ENCODE measurements around the gene RAB29. TPM values are rescaled to one million over a fixed set of nuclear protein-coding genes. Genes with fewer than 3 reads are reported as not detected.

The RAB29 gene
- total RNA-seq, 2 donors from 2014 or later: 109 to 217 TPM

GRCh38 chr1:205805082-205805711, 29.9 kb upstream of the RAB29 start:
- Mint-ChIP-seq H3K4me3 (peak overlapping the region; percentile 88), H3K27me3 (no peaks in the 10 kb centered on the region), H3K36me3 (peaks cover 4% of the 10 kb centered on the region), H3K27ac (peak overlapping the region; percentile 76 to 87), H3K4me1 (ENCODE audit: low read depth in 2 of 2) (peaks cover 50 to 57% of the 10 kb centered on the region in 2 donors), H3K9me3 (no peaks in the 10 kb centered on the region)
- ATAC-seq (peak; percentile 54 to 66), DNase-seq (ENCODE audit: low spot score) (peak; percentile 75)

DNA sequence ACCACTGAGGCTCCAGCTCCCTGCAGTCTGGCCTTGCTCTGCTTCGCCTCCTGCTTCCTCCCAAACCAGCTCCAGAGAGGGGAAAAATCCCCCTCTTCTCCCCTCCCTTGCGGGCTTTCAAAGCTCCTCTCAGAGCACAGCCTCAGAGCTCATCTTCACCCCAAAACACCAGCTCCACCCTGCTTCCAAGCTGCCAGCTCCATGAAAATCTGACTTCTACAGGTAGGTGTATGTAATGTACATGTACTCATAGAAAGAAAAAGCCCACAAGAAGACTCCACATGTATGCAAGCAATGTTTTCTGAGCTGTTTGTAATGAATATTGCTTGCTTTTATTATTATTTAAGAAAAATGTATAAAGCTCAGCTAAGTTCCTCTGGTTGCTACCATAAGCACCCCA, 29.3 kb upstream of the RAB29 start:
- no peaks in the 10 kb centered on the region for H3K27me3 Mint-ChIP-seq
- peaks cover 4% of the 10 kb centered on the region for H3K36me3 Mint-ChIP-seq
- H3K4me1 Mint-ChIP-seq (ENCODE audit: low read depth in 2 of 2): peaks cover 48 to 54% of the 10 kb centered on the region in 2 donors
- DNase-seq (ENCODE audit: low spot score) (no peak), ATAC-seq (no peak)
- H3K4me3 Mint-ChIP-seq: peak overlapping the region; percentile 88
- no peaks in the 10 kb centered on the region for H3K9me3 Mint-ChIP-seq
- H3K27ac Mint-ChIP-seq: peak overlapping the region; percentile 76 to 87

GRCh38 chr1:205803986-205804385, 28.7 kb upstream of the RAB29 start:
- Mint-ChIP-seq H3K4me1 (ENCODE audit: low read depth in 2 of 2) (peaks cover 42 to 50% of the 10 kb centered on the region in 2 donors), H3K27me3 (no peaks in the 10 kb centered on the region), H3K4me3 (no peak overlapping the region), H3K27ac (peak overlapping the region in 1 of 2 donors; percentile 87), H3K36me3 (peaks cover 4% of the 10 kb centered on the region), H3K9me3 (no peaks in the 10 kb centered on the region)
- no peak for ATAC-seq
- no peak for DNase-seq (ENCODE audit: low spot score)

GRCh38 chr1:205802060-205802459, 26.8 kb upstream of the RAB29 start:
- no peaks in the 10 kb centered on the region for H3K9me3 Mint-ChIP-seq
- DNase-seq (ENCODE audit: low spot score): no peak
- H3K4me1 Mint-ChIP-seq (ENCODE audit: low read depth in 2 of 2): peaks cover 31 to 47% of the 10 kb centered on the region in 2 donors
- peak overlapping the region in 1 of 2 donors; percentile 58 for H3K27ac Mint-ChIP-seq
- H3K4me3 Mint-ChIP-seq: no peak overlapping the region
- no peak for ATAC-seq
- H3K27me3 Mint-ChIP-seq: no peaks in the 10 kb centered on the region
- no peaks in the 10 kb centered on the region for H3K36me3 Mint-ChIP-seq

GRCh38 chr1:205800981-205801703, 25.9 kb upstream of the RAB29 start:
- H3K36me3 Mint-ChIP-seq: peaks cover 4% of the 10 kb centered on the region
- H3K4me1 Mint-ChIP-seq (ENCODE audit: low read depth in 2 of 2): peaks cover 24 to 44% of the 10 kb centered on the region in 2 donors

DNA sequence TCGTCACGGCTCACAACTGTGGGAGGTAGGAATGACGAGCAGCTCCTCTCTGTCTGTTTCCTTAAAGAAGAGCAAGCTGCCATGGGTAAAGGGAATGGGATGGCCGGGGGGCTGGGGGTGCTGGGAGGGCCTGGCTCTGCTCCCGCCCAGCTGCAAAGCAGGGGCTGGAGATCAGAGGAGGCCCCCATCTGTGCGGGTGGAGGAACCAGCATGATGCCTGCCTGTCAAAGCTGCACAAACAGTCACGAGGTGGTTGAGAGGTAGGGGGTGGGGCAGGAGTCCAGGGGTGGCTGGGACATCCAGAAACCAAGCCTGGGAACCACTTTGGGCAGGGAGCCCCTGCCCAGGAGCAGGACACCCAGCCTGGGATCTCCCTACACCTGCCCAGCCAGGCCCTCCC, 25.1 kb upstream of the RAB29 start:
- DNase-seq (ENCODE audit: low spot score) (no peak), ATAC-seq (no peak)
- H3K4me3 Mint-ChIP-seq: no peak overlapping the region
- H3K36me3 Mint-ChIP-seq: peaks cover 4% of the 10 kb centered on the region
- peaks cover 17 to 37% of the 10 kb centered on the region in 2 donors for H3K4me1 Mint-ChIP-seq (ENCODE audit: low read depth in 2 of 2)
- no peaks in the 10 kb centered on the region for H3K9me3 Mint-ChIP-seq
- H3K27ac Mint-ChIP-seq: peak overlapping the region in 1 of 2 donors; percentile 41
- no peaks in the 10 kb centered on the region for H3K27me3 Mint-ChIP-seq

More at GRCh38 chr1:205800981-205801703, 25.9 kb upstream of the RAB29 start:
- no peak for DNase-seq (ENCODE audit: low spot score)
- peak overlapping the region in 1 of 2 donors; percentile 58 for H3K27ac Mint-ChIP-seq
- H3K4me3 Mint-ChIP-seq: no peak overlapping the region
- no peaks in the 10 kb centered on the region for H3K27me3 Mint-ChIP-seq
- no peaks in the 10 kb centered on the region for H3K9me3 Mint-ChIP-seq
- ATAC-seq: no peak

- no peak for ATAC-seq
- H3K27ac Mint-ChIP-seq: peak overlapping the region in 1 of 2 donors; percentile 63
- no peak overlapping the region for H3K4me3 Mint-ChIP-seq
These were observed 23.3 kb upstream of the RAB29 start for GRCh38 chr1:205798577-205798976.

DNA sequence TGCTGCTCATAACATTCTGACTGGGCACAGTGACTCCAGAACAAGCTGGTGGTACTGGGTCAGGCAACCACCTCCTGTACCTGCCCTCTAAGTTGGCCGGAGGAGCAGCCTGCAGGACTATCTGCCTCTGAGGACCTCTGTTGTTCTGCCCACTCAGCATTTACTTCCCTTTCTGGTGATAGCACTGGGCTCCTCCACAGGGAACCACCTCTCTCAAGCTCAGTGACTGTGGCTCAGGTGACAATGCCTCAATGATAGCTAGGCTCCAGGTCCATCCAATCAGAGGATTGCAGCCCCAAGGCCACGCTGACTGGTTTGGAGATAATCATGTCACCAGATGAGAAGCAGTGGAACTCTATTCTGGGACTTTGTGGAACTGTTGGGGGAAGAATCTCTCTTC, 21.9 kb upstream of the RAB29 start:
- no peaks in the 10 kb centered on the region for H3K9me3 Mint-ChIP-seq
- H3K27ac Mint-ChIP-seq: peak overlapping the region; percentile 27 to 63
- H3K4me3 Mint-ChIP-seq: no peak overlapping the region
- DNase-seq (ENCODE audit: low spot score) (no peak), ATAC-seq (no peak)
- H3K27me3 Mint-ChIP-seq: no peaks in the 10 kb centered on the region
- H3K4me1 Mint-ChIP-seq (ENCODE audit: low read depth in 2 of 2): peaks cover 12 to 39% of the 10 kb centered on the region in 2 donors
- H3K36me3 Mint-ChIP-seq: peaks cover 13% of the 10 kb centered on the region

More at GRCh38 chr1:205798577-205798976, 23.3 kb upstream of the RAB29 start:
- no peak for DNase-seq (ENCODE audit: low spot score)
- Mint-ChIP-seq H3K36me3 (peaks cover 9% of the 10 kb centered on the region), H3K4me1 (ENCODE audit: low read depth in 2 of 2) (peaks cover 13 to 33% of the 10 kb centered on the region in 2 donors), H3K9me3 (no peaks in the 10 kb centered on the region), H3K27me3 (no peaks in the 10 kb centered on the region)

- Mint-ChIP-seq H3K27ac (peak overlapping the region; percentile 79 to 84), H3K9me3 (no peaks in the 10 kb centered on the region), H3K4me3 (peak overlapping the region; percentile 50), H3K4me1 (ENCODE audit: low read depth in 2 of 2) (peaks cover 23 to 53% of the 10 kb centered on the region in 2 donors), H3K27me3 (no peaks in the 10 kb centered on the region), H3K36me3 (peaks cover 30% of the 10 kb centered on the region)
- ATAC-seq (peak; percentile 67 to 83), DNase-seq (ENCODE audit: low spot score) (no peak)
These were observed 18.9 kb upstream of the RAB29 start for GRCh38 chr1:205794011-205794730.

DNA sequence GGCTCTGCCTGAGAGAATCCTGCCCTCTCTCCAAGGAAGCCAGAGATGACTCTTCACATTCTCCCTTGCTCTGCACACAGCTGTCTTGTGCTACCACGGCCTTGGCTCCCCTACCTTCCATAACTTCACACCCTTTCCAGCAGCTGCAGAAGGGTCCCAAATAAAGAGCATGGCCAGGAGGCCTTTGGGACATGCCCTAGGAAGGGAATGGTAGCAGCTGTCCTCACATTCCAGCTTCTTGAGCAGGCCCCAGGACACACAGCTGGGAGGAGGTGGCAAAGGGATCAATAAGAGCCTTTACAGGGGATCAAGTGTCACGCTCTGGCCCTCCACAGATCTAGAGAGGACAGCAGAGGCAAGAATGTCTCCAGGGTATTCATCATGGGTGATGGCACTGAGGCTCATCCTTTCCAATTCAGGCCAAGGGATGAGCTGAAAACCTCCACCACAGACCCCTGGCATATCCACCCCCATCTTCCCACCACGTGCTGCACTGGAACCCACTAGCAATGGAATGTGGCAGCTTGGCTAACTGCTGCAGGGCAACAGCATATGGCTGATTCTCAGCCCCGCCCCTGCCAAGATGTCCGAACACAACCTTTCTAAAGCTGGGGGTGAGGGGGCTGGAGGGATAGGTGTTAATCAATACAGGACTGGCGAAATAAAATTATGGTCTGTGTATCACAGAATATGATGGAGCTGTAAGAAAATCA, 17.8 kb upstream of the RAB29 start:
- Mint-ChIP-seq H3K9me3 (no peaks in the 10 kb centered on the region), H3K4me3 (peak overlapping the region; percentile 1), H3K36me3 (peaks cover 30% of the 10 kb centered on the region), H3K27ac (peak overlapping the region; percentile 79 to 84), H3K4me1 (ENCODE audit: low read depth in 2 of 2) (peaks cover 23 to 45% of the 10 kb centered on the region in 2 donors), H3K27me3 (no peaks in the 10 kb centered on the region)
- DNase-seq (ENCODE audit: low spot score) (no peak), ATAC-seq (no peak)

- Mint-ChIP-seq H3K4me3 (no peak overlapping the region), H3K9me3 (no peaks in the 10 kb centered on the region), H3K36me3 (peaks cover 30% of the 10 kb centered on the region), H3K27ac (peak overlapping the region in 1 of 2 donors; percentile 79), H3K4me1 (ENCODE audit: low read depth in 2 of 2) (peaks cover 27 to 50% of the 10 kb centered on the region in 2 donors), H3K27me3 (no peaks in the 10 kb centered on the region)
- ATAC-seq (no peak), DNase-seq (ENCODE audit: low spot score) (no peak)
These were observed 17.2 kb upstream of the RAB29 start for GRCh38 chr1:205792481-205792881.

- no peak for DNase-seq (ENCODE audit: low spot score)
- ATAC-seq: peak; percentile 74
- peaks cover 29 to 48% of the 10 kb centered on the region in 2 donors for H3K4me1 Mint-ChIP-seq (ENCODE audit: low read depth in 2 of 2)
- H3K27ac Mint-ChIP-seq: peak overlapping the region; percentile 26 to 88
- no peaks in the 10 kb centered on the region for H3K27me3 Mint-ChIP-seq
- peaks cover 30% of the 10 kb centered on the region for H3K36me3 Mint-ChIP-seq
- no peaks in the 10 kb centered on the region for H3K9me3 Mint-ChIP-seq
- peak overlapping the region; percentile 30 for H3K4me3 Mint-ChIP-seq
These were observed 16.4 kb upstream of the RAB29 start for GRCh38 chr1:205791568-205792180.

Measured in natural killer cell treated with Interleukin-12 subunit alpha and Interleukin-12 subunit beta and Interleukin-15 and Interleukin-18, amount 100 ng/mL, for 72 hours (primary cell).